Astrocyte (in vitro differentiated cells and primary cell): ENCODE data around the gene SEC63.

Experiments used
- CTCF ChIP-seq: IDR thresholded peaks from 2 replicates; pipeline ENCODE4 v1.5.1; 2011; ENCODE audit warnings: low read depth, mild to moderate bottlenecking, inconsistent platforms, low read length, moderate library complexity; ENCODE audit not compliant: insufficient read depth
- EZH2 ChIP-seq: IDR thresholded peaks from 2 replicates; pipeline ENCODE4 v1.6.1; 2012; ENCODE audit warnings: mild to moderate bottlenecking, low read length, inconsistent platforms; ENCODE audit not compliant: insufficient read depth

- TF ChIP-seq EZH2 (no peak), CTCF (no peak)
Observed at GRCh38 chr6:107832151-107833056, 125.6 kb downstream of the SEC63 start.
